ENCODE data around the gene SLC17A1. TPM values are rescaled to one million over a fixed set of nuclear protein-coding genes. Genes with fewer than 3 reads are reported as not detected.

The SLC17A1 gene
- total RNA-seq, 1 experiment from 2014 or later = not detected

DNA sequence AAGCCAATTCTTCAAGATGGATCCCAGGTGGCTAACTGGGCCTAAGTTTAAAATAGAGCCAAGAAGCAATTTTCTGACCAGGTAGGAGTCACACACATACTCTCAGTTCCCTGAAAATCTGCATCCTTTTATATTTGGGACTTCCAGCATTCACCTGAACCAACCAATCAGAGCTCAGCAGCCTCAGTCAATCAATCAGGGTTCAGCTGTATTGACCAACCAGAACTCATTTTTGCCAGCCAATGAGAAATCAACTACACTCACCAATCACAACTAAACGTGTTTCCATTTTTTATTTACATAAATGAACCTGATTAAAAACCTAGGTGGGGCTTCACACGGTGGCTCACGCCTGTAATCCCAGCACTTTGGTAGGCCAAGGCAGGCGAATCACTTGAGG is 39.8 kb downstream of the SLC17A1 start:
- no peak overlapping the region for H3K27ac Mint-ChIP-seq
- CTCF ChIA-PET = no interaction called here
- TF ChIP-seq RELA (CRISPR knock-in tag; IDR thresholded peaks at IDR 0.05; ENCODE audit: borderline replicate concordance) (no peak), NFE2L1 (CRISPR knock-in tag; IDR thresholded peaks at IDR 0.05) (no peak), FOXK1 (CRISPR knock-in tag; IDR thresholded peaks at IDR 0.05) (no peak)
- TF ChIP-seq, protein P1, sequence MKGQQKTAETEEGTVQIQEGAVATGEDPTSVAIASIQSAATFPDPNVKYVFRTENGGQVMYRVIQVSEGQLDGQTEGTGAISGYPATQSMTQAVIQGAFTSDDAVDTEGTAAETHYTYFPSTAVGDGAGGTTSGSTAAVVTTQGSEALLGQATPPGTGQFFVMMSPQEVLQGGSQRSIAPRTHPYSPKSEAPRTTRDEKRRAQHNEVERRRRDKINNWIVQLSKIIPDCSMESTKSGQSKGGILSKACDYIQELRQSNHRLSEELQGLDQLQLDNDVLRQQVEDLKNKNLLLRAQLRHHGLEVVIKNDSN (CRISPR knock-in tag; IDR thresholded peaks at IDR 0.05) = no peak
- TF ChIP-seq, protein P2, sequence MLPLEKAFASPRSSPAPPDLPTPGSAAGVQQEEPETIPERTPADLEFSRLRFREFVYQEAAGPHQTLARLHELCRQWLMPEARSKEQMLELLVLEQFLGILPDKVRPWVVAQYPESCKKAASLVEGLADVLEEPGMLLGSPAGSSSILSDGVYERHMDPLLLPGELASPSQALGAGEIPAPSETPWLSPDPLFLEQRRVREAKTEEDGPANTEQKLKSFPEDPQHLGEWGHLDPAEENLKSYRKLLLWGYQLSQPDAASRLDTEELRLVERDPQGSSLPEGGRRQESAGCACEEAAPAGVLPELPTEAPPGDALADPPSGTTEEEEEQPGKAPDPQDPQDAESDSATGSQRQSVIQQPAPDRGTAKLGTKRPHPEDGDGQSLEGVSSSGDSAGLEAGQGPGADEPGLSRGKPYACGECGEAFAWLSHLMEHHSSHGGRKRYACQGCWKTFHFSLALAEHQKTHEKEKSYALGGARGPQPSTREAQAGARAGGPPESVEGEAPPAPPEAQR (CRISPR knock-in tag; IDR thresholded peaks at IDR 0.05) = no peak
- H3K9me3 Mint-ChIP-seq = peaks cover 4% of the 10 kb centered on the region; the same call in 1 of the 2 replicates
- no peak overlapping the region for H3K4me3 Mint-ChIP-seq
- no peaks in the 10 kb centered on the region for H3K4me1 Mint-ChIP-seq
- ATAC-seq = no peak
- H3K27me3 Mint-ChIP-seq (ENCODE audit: low read depth) = no peaks in the 10 kb centered on the region
- H3K36me3 Mint-ChIP-seq = no peaks in the 10 kb centered on the region
- no peak for DNase-seq (ENCODE audit: low spot score)
- POLR2A ChIA-PET = no interaction called here

DNA sequence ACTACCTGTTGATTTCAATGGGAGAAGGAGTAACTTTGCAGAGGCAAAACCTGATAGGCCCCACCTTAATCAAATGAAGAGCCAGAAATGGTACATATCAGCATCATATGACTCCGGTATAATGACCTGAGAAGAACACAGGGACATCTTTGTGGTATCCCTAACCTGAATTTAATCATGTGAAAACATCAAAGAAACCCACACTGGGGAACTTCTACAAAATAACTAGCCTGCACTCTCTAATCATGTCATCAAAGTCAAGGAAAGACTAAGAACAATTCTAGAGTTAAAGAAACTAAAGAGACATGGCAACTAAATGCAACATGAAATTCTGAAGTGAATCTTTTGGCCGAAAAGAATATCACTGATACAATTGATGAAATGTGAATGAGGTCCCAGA is 42.4 kb downstream of the SLC17A1 start:
- TF ChIP-seq ESRRA (CRISPR knock-in tag; IDR thresholded peaks at IDR 0.05; ENCODE audit: borderline replicate concordance) (no peak), ZNF219 (CRISPR knock-in tag; IDR thresholded peaks at IDR 0.05; ENCODE audit: borderline replicate concordance) (no peak), SP1 (CRISPR knock-in tag; conservative IDR thresholded peaks at IDR 0.05) (no peak), TP53 (CRISPR knock-in tag; IDR thresholded peaks at IDR 0.05) (no peak), FOXJ3 (CRISPR knock-in tag; IDR thresholded peaks at IDR 0.05; ENCODE audit: borderline replicate concordance) (no peak)
- TF ChIP-seq, protein P3, sequence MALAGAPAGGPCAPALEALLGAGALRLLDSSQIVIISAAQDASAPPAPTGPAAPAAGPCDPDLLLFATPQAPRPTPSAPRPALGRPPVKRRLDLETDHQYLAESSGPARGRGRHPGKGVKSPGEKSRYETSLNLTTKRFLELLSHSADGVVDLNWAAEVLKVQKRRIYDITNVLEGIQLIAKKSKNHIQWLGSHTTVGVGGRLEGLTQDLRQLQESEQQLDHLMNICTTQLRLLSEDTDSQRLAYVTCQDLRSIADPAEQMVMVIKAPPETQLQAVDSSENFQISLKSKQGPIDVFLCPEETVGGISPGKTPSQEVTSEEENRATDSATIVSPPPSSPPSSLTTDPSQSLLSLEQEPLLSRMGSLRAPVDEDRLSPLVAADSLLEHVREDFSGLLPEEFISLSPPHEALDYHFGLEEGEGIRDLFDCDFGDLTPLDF (CRISPR knock-in tag; IDR thresholded peaks at IDR 0.05) = no peak
- Mint-ChIP-seq H3K9me3 (peaks cover 4% of the 10 kb centered on the region; the same call in 1 of the 2 replicates), H3K4me3 (no peak overlapping the region), H3K27me3 (ENCODE audit: low read depth) (no peaks in the 10 kb centered on the region), H3K36me3 (no peaks in the 10 kb centered on the region), H3K4me1 (no peaks in the 10 kb centered on the region), H3K27ac (no peak overlapping the region)
- ChIA-PET POLR2A (no interaction called here), CTCF (interaction anchor here (0.8 to 3.0 kb wide), 4 partner anchors 15 to 237 kb away, joined by 3 to 16 read pairs (median 4); no protein-coding TSS in a partner anchor)
- DNase-seq (ENCODE audit: low spot score) = no peak
- ATAC-seq = no peak

DNA sequence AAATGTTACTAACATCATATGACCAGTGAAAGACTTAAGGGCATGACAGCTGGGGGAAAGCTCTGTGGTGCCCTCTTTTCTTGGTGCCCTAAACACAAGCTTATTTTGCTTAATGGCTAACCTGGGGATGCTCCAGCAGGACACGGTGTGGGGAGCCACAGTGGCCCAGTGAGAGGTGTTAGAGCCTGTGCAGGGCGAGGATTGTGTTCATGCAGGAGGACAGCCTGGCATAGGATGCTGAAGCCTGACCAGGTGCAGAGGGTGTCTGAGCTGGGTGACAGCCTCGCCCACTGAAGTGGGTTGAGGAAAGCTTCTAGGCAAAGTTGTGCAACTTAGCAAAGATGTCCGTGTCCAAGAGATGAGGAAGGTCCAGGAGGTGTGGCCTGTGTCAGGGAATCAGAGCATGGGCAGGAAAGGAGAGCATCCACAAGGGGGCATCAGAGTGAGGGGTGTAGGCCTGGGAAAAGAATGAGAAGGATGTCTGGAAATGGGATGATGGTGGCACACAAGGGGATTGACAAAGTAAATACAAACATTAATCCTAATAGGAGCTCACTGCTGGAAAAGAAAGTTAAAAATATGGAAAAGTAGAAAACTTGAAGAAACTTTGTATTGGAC is 43.4 kb downstream of the SLC17A1 start:
- no peaks in the 10 kb centered on the region for H3K36me3 Mint-ChIP-seq
- peaks cover 4% of the 10 kb centered on the region; the same call in 1 of the 2 replicates for H3K9me3 Mint-ChIP-seq
- DNase-seq (ENCODE audit: low spot score) = peak; percentile 78
- POLR2A ChIA-PET = no interaction called here
- no peak overlapping the region for H3K4me3 Mint-ChIP-seq
- TF ChIP-seq, protein P4, sequence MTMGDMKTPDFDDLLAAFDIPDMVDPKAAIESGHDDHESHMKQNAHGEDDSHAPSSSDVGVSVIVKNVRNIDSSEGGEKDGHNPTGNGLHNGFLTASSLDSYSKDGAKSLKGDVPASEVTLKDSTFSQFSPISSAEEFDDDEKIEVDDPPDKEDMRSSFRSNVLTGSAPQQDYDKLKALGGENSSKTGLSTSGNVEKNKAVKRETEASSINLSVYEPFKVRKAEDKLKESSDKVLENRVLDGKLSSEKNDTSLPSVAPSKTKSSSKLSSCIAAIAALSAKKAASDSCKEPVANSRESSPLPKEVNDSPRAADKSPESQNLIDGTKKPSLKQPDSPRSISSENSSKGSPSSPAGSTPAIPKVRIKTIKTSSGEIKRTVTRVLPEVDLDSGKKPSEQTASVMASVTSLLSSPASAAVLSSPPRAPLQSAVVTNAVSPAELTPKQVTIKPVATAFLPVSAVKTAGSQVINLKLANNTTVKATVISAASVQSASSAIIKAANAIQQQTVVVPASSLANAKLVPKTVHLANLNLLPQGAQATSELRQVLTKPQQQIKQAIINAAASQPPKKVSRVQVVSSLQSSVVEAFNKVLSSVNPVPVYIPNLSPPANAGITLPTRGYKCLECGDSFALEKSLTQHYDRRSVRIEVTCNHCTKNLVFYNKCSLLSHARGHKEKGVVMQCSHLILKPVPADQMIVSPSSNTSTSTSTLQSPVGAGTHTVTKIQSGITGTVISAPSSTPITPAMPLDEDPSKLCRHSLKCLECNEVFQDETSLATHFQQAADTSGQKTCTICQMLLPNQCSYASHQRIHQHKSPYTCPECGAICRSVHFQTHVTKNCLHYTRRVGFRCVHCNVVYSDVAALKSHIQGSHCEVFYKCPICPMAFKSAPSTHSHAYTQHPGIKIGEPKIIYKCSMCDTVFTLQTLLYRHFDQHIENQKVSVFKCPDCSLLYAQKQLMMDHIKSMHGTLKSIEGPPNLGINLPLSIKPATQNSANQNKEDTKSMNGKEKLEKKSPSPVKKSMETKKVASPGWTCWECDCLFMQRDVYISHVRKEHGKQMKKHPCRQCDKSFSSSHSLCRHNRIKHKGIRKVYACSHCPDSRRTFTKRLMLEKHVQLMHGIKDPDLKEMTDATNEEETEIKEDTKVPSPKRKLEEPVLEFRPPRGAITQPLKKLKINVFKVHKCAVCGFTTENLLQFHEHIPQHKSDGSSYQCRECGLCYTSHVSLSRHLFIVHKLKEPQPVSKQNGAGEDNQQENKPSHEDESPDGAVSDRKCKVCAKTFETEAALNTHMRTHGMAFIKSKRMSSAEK (CRISPR knock-in tag; IDR thresholded peaks at IDR 0.05; ENCODE audit: borderline replicate concordance) = no peak
- TF ChIP-seq, protein P5, sequence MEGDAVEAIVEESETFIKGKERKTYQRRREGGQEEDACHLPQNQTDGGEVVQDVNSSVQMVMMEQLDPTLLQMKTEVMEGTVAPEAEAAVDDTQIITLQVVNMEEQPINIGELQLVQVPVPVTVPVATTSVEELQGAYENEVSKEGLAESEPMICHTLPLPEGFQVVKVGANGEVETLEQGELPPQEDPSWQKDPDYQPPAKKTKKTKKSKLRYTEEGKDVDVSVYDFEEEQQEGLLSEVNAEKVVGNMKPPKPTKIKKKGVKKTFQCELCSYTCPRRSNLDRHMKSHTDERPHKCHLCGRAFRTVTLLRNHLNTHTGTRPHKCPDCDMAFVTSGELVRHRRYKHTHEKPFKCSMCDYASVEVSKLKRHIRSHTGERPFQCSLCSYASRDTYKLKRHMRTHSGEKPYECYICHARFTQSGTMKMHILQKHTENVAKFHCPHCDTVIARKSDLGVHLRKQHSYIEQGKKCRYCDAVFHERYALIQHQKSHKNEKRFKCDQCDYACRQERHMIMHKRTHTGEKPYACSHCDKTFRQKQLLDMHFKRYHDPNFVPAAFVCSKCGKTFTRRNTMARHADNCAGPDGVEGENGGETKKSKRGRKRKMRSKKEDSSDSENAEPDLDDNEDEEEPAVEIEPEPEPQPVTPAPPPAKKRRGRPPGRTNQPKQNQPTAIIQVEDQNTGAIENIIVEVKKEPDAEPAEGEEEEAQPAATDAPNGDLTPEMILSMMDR (IDR thresholded peaks at IDR 0.05) = peak; percentile 56; the same call in 1 of the 2 replicates
- TF ChIP-seq FOXJ3 (CRISPR knock-in tag; IDR thresholded peaks at IDR 0.05; ENCODE audit: borderline replicate concordance) = no peak
- no peak overlapping the region for H3K27ac Mint-ChIP-seq
- ATAC-seq = peak; percentile 96
- CTCF ChIA-PET = interaction anchor here (0.6 to 3.0 kb wide), 6 partner anchors 16 to 229 kb away, joined by 3 to 16 read pairs (median 3); a partner anchor contains a TSS
- no peaks in the 10 kb centered on the region for H3K4me1 Mint-ChIP-seq
- H3K27me3 Mint-ChIP-seq (ENCODE audit: low read depth) = no peaks in the 10 kb centered on the region
